Iris pigment epithelial cell (primary cell): ENCODE data around the gene CNN1.
A peak's percentile ranks its signal among the peaks of the same experiment; 100 is the strongest.

ENCODE experiments used
- DNase-seq: peaks from one replicate; pipeline ENCODE4 v3.0.0-alpha.2; 2011; ENCODE audit warnings: low read depth

Gene CNN1

DNA sequence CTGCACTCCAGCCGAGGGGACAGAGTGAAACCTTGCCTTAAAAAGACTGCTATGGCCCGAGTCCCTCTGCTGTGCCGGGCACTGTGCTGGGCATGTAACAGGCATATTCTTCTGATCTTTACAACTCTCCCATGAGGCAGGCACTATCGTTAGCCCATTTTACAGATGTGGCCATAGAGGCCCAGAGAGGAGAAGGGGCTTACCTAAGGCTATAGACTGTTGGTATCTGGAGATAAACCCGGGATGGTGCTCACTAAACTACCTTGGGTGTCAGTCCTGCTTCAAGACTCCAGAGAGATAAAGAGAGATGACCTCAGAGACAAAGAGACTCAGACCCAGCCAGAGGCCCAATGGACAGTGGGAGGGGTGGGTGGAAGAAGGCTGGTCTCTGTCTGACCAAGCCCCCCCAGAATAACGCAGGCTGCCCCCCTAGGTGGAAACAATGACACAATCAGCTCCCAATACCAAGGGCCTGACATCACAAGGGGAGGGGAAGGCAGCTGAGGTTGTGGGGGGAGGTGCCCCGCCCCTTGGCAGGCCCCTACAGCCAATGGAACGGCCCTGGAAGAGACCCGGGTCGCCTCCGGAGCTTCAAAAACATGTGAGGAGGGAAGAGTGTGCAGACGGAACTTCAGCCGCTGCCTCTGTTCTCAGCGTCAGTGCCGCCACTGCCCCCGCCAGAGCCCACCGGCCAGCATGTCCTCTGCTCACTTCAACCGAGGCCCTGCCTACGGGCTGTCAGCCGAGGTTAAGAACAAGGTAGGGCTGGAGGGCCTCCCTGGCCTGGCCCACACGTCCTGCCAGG is at the start of gene CNN1:
CNN1 (plus strand) TSS at position 620 of the 805 bp plus-strand sequence; CDS start at position 697, 77 bp downstream.
- peak; percentile 90 for DNase-seq

DNA sequence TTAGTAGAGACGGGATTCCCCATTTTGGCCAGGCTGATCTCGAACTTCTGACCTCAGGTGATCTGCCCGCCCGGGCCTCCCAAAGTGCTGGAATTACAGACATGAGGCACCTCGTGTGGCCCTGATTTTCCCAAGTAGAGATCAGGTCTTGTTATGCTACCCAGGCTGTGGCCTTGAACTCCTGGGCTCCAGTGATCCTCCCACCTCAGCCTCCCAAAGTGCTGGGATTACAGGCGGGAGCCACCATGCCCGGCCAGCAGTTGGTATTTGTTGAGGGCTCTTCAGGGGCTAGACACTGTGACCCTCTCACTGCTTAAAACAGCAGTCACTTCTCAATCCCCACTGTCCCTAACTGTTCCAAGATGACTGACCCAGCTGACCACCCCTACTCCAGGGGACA is 49.3 kb upstream of the CNN1 start:
- DNase-seq, result no peak

DNA sequence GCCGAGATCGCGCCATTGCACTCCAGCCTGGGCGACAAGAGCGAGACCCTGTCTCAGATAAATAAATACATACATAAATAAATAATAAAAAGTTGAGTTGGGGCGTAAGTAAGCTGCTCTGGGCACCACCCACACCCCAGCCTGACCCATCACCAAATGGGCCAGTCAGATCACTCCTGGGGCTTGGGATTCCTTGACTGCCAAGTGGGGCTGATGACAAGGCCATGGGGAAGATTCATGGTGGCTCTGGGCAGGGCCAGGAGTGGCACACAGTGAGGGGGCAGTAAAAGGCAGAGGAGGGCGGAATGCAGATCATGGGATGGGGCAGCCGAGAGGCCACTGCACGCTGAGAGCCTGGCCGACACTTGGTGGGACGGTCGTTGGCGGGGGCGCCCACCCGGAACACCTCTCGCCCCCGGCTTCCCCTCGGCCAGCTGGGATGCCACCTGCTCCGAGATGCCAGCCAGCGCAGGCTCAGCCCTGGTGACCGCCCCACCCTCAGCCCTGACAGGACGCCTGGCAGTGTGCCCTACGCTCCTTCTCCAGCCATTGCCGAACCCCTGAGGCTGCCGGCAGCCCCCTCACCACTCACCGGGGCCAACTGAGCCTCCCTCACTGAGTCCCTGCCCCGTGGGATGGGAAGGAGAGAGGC is 43.9 kb upstream of the CNN1 start:
- DNase-seq, result no peak

DNA sequence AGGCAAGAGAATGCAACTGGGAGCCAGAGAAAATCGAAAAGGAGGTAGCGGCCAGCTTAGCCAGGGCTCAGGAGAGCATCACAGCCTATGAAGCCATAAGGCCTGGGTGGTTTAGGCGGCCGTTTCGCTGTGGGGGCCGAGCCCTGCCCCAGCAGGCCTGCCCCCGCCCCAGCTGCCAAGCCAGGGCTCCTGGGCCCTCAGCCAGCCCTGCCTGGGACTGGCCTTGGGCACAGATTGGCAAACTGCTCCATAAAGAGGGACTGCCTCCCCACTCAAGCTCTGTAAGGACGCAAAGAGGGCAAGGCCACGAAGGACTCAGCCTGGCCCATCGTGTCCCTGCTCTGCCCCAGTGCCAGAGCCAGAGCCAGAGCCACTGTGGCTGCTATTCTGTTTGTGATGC is 43.2 kb upstream of the CNN1 start:
- no peak for DNase-seq

DNA sequence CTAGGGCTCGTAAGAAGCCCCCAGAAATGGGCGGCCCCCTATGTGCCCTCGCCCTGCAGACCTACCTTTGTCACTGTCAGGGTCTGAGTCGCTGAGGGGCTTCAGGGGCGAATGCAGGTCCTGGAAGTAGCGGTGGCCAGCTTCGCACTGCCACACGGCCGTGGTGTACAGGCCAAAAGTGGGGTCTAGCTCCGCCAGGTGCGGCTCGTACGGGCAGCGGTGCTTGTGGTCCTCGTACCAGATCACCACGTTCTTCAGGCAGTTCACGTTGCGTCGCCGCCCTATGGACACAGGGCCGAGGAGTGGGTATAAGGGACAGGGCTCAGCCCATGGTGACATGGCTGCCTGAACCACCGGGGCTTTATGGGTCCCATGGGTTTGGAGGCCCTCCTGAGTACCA is 42.8 kb upstream of the CNN1 start:
- DNase-seq, result no peak

DNA sequence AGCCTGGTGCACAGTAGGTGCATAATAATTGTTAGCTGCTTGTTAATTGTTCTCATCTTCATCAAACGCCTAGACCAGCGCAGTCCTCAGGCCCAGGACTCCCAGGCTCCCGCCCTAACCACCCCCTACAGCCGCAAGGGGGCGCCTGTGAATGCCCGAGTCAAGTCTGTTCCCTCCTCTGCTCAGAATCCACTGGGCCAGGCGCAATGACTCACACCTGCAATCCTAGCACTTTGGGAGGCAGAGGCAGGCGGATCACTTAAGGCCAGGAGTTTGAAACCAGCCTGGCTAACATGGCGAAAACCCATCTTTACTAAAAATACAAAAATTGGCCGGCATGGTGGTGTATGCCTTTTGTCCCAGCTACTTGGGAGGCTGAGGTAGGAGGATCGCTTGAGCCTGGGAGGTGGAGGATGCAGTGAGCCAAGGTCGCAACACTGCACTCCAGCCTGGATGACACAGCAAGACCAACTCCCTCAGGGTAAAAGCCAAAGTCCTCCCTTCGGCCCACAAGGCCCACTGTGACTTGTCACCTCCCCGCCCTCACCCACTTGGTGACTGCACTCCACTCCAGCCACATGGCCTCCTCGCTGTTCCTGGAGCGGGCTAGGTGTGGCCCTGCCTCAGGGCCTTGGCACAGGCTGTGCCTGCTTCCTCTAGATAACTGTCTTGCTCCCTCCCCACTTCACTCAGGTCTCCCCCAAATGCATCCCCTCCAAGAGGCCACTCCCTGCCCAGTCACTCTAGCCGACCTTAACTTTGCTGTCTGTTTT is 42.1 kb upstream of the CNN1 start:
- DNase-seq, result peak; percentile 85

DNA sequence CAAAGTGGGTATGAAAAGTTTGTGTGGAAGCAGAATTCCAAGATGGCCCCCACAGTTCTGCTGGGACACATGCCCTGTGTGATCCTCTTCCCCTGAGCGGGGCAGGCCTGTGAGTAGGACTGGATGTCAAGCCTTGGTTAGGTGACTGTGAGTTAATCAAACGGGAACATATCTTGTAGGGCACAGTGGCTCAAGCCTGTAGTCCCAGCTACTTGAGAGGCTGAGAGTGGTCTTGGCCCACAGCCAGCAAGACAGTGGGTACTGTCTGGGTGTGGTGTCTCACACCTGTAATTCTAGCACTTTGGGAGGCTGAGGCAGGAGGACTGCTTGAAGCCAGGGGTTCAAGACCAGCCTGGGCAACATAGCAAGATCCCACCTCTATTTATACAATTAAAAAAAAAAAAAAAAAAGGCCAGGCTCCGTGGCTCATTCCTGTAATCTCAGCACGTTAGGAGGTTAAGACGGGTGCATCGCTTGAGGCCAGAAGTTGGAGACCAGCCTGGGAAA is 39.4 kb upstream of the CNN1 start:
- no peak for DNase-seq

DNA sequence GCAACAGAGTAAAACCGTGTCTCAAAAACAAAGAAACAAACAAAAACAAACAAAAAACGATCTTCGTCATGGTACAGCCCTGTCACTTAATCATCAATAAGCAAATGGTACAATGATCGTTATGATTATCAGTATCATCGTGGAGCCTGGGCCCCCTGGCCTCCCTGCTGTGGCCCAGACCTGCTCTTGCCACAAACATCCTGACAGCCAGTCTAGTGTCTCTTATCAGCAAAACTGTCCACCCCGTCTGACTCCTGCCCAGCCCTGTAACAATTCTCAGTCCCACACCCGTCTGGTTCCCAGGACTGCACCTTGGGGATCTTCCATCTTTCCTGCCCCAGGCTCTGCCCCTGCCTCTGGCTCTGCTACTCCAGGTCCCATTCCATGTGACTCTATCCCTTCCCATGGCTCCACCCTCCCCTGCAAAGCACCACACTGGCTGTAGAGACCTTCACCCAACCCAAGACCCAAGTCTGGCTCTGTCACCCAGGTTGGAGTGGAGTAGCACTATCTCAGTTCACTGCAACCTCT is 38.7 kb upstream of the CNN1 start:
- no peak for DNase-seq

DNA sequence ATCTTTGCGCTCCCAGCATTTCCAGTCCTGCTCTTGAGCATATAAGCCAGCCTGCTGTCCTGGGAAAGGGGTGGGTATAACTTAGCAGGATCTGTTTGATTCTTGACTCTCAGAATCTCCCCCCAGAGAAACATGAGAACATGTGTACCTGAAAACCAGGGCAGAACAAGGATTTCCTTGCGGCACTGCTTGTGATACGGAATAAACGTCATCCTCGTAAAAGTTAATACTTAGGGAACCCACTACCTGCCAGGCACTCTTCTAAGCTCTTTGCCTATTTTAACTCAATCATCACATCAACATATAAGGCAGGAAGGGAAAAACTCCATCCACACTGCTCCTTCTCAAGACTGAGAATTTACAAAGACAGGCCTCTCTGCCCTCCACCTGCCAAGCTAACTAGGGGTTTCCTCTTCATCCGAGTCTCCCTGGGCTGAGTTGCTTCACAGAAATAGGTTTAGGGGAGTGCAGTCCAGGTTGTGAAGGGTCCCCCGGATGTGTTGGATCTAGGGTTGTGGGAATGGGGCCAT is 34.1 kb upstream of the CNN1 start:
- no peak for DNase-seq

DNA sequence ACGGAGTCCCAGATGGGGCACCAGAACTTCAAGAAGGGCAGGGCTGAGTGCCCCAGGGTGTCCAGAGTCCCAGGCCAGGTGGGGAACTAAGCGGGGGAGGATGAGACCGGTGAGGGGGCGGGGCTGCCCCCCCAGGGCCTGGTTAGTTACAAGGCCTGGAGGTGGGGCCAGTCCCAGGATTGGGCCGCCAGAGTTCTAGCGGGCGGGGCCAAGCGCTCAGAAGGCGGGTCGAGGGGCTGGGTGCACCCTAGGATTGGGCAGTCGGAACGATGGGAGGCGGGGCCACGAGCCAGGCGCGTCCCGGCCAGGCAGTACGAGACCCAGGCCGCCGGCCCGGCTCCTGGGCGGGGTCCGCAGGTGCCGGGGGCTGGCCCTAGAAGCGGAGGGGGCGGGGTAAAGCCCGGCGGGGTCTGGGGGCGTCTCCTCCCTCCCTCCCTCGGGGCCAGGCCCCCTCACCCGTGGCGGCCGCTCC is 33.6 kb upstream of the CNN1 start:
- DNase-seq, result peak; percentile 95

DNA sequence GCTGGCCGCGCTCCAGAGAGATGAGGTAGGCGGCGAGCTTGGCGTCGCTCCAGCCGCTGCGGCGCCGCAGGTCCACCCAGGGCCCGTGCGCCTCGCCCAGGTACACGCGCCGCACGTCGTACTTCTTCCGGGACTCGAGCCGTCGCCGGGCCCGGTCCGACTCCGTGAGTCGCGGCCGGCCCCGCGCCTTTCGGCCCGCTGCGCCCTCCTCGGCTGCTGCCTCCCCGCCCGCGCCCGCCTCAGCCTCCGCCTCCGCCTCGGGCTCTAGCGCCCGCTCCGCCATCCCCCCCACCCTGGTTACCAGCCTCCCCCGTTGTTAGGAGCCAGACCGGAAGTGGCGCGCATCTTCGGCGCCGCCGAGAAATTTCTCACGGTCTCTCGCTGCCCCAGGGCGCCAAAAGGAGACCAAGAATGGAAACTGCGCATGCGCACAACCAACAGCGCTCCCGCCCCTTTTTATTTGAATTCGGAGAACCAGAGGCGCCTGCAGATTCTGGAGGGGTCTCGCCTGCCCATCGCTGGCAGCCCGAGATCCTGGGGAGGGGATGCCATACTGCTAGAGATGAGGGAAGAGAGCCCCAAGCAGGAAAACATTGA is 33.0 kb upstream of the CNN1 start, which contains the start of gene ZNF653:
ZNF653 (minus strand) TSS at position 336 of the 597 bp plus-strand sequence; CDS start at position 283, 53 bp downstream.
- DNase-seq, result peak; percentile 90

DNA sequence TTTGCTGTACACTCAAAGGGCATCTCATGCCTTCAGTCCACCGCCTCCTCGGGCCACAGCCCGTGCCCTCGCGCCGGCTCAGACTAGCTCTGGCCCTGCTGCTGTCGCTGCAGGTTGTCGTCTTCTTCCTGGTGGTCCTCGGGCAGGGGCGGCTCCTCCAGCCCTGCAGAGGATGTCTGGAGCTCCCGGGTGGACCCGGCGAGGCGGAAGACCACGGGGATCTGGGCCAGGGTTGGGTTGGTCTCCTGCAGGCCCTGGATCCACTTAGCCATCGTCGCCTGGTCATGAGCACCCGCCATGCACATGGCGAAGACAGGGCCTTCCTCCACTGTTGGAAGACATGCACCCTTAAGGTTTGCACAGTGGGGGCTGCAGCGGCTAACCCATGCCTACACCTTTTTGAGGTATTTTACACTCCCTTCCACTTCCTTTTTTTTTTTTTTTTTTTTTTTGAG is 32.5 kb upstream of the CNN1 start:
- DNase-seq, result no peak

DNA sequence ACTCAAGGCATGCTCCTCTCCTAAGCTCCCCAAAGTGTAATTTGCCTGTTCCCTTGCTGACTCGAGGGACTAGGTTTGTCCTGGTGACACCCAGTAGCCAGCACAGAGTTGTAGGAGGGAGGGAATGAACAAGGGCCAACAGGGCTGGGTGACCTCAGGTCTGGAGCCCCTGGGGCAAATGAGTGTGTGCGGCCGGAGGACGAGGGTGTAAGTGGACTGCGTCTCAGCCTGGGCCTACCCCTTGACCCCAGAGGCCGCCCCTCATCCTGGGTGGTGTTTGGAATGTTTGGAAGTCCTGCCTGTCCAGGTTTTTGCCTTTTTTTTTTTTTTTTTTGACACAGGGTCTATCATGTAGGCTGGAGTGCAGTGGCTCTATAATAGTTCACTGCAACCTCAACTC is 31.7 kb upstream of the CNN1 start:
- no peak for DNase-seq

DNA sequence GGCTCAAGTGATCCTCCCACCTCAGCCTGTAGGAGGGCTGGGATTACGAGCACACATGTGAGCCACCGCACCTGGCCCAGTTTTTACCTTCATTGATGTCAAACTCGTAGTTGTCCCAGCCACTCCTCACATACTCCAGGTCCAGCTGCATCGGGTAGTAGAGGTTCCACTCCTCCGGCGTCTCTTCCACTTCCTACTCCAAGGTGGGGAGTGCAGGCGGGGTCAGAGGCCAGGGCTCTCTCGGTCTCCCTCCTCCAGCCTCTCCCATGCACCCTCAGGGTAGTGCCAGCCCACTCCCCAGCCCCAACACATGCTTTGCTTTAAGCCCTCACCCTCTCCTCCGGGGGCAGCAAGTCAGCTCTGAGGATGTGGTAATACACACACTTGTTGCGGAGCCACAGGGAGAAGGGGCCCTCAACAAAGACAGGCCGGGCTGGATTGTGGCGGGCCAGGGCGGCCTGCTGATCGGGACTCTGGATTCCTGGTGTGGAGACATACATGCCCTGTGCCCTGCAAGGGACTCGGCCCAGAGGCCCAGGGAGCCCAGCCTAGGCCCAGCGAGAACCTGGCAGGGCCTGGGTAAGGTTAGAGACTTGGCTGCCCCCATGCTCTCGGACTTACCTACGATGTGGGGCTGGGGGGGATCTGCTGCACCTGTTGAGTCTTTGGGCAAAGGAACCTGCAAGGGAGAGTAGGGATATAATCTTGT is 31.1 kb upstream of the CNN1 start:
- no peak for DNase-seq

DNA sequence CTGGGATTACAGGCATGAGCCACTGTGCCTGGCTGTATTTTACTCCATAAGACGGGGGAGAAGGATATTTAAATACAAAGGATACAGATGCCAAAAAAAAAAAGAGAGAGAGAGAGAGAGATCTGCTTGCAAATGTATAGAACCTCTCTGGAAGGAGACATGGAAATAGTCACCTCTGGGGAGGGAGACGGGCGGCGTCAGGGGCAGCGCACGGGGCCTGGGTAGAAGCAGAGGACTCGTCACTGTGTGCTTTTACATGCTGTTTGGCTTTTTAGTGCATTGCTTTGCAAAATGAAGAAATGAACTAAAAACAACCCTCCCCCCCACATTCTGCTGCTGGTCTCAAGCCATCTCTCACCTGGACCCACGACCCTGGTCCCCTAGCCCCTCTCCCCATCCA is 28.2 kb upstream of the CNN1 start:
- no peak for DNase-seq

DNA sequence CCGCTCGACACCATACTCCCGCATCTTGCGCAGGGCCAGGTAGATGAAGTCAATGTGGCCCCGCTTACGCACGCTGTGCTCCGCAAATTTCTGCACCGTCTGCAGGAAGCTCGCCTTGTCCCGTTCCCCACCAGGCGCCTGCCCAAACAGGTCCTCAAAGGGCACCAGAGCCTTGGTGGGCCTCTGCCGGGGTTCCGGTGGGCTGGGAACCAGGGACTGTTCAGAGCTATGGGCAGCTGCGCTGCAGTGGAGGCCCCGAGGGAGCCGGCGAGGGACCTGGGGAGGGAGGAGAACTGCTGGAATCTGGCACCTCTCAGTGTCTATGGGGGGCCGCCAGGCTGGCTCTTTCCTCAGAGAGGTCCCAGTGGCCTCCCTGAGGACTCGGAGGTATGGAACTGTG is 24.7 kb upstream of the CNN1 start:
- no peak for DNase-seq

DNA sequence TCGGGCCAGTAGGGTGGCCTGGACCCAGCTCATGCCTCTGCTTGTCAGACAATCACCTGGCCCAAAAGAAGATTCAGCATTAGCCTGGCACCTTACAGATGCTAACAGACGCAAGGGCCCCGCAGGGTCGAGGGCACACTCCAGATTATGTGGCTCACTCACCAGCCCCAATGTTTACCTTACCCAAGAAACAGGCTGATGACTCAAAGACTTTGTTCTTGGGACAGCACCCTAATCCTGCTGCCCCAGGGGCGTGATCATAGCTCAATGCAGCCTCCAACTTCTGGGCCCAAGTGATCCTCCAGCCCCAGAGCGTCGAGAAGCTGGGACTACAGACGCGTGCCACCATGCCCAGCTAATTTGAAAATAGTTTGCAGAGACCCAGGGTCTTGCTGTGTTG is 19.5 kb upstream of the CNN1 start:
- DNase-seq, result no peak

DNA sequence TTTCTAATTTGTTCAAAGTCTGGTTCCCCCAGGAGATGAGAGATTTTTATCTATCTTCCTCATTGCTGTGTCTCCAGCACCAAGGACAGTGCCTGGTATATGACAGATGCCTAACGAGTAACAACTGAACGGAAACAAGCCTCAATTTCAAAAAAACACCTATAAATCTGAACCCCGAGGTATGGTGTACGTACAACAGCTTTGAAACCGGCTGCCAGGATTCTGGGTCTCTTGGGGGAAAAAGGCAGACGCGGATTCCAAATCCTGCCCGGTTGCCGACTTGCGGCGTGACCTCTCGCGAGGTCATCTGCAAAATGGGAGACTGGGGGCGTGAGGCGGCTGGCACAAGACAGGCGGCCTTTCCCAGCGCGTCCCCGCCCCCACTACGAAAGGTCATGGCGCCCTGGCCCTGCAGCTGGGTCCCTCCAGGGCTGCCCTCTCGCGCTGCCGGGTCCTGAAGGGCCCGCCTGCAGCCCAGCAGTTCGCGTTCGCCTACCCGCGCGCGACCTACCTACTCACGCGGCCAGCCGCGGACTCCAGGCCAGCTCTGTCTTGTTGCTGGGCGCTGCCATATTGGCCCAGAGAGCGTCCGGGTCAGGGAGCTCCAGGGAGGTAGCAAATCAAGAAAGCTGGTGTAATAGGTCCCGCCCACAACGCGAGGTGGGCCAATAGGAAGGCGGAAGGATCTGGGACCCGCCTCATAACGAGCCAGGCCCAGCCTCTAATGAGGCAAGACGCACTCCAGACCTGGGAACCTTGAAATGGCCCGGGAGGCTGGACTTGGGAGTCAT is 9.9 kb upstream of the CNN1 start, which contains the start of gene ECSIT:
ECSIT (minus strand) TSS at position 584 of the 791 bp plus-strand sequence. CDS start 9,964 bp downstream, outside the sequence.
- peak; percentile 99 for DNase-seq

DNA sequence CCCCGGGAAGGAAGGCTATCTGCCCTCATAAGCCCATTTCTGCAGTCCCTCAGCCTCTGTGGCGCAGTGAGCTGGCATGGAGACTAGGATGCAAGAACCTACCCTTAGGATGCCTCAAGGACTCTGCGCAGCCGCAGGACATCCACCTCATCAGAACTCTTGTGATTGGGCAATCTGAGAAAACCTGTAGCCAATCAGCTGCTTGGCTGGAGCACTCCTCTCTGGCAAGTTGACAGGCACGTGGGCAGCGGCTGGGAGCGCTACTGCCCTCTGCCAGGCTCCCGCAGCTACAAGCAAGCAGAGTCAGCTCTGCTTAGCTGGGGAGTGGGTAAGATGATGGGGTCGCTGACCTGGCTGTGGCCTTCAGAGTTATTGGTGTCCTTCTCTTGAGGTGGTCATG is 8.2 kb upstream of the CNN1 start:
- DNase-seq, result peak; percentile 94

DNA sequence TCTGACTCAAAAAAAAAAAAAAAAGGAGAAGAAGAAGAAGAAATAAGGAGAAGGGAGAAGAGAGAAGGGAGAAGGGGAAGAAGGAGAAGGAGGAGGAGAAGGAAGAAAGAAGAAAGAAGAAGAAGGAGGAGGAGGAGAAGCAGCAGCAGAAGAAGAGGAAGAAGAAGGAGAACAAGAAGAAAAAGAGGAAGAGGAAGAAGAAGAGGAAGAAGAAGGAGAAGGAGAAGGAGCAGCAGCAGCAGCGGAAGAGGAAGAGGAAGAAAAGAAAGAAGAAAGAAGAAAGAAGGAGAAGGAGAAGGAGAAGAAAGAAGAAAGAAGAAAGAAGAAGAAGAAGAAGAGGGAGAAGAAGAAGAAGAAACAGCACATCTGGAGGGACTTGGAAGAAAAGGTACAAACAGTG is 4.1 kb upstream of the CNN1 start:
- no peak for DNase-seq
